GM18519 (cell line): Measurements from ENCODE around the gene ZG16.
"Not testable (repeated sequence)": the region's sequence is repeated elsewhere in the genome, so short reads cannot be mapped to it uniquely, and the experiment has no call there.

Source experiments
- ATAC-seq: cut with Tn5 transposase; IDR thresholded peaks from one replicate; pipeline ENCODE4 v1.9.1; 2021; ENCODE audit warnings: mild to moderate bottlenecking, moderate library complexity; ENCODE audit not compliant: unreplicated experiment, low FRiP score

ZG16 gene, protein sequence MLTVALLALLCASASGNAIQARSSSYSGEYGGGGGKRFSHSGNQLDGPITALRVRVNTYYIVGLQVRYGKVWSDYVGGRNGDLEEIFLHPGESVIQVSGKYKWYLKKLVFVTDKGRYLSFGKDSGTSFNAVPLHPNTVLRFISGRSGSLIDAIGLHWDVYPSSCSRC

DNA sequence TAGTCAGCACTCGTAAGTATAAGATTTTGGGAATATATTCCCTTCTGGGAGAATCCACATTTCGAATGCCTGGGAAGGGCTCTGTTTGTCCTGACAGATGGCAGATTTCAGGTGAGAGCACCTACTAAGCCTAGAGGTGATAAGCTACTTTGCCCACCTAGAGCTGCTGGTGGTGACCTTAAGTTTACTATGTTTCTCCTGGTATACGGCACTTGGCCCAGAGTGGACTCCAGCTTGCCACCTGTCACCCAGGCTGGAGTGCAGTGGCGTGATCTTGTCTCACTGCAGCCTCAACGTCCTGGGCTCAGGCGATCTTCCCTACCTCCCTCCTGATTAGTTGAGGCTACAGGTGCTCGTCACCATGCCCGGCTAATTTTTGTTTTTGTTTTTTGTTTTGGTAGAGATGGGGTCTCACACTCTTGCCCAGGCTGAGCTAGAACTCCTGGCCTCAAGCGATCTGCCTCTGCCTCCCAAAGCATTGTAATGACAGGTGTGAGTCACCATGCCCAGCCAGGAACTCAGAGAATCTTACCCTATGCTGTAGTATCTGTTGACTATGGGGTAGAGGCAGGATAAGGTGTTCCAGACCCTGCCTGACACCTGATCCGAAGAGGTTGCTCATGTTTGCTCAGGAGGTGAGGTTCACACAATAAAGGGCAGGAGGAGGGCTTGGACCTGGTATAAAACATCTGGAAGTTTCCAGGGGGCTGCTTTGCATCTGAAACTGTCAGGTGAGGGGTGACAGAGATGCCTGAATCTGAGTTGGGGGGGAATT, at the start of gene ZG16:
TSS of gene ZG16 (plus strand) at position 681 of the 775 bp plus-strand sequence. CDS start 1,011 bp downstream, outside the sequence.
- no peak for ATAC-seq

- no peak for ATAC-seq
These were observed 48.9 kb upstream of the ZG16 start for GRCh38 chr16:29729116-29729521.

DNA sequence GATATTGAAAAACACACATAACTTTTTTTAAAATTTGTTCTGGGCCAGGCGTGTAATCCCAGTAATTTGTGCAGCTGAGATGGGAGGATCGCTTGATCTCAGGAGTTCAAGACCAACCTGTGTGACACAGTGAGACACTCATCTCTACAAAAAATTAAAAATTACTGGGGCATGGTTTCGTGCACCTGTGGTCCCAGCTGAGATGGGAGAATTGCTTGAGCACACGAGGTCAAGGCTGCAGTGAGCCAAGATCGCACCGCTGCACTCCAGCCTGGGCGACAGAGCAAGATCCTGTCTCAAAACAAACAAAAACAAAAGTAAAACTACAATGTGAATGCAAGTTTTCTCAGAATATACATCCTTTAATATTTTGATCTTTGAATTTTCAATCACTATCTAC, 47.4 kb upstream of the ZG16 start:
- no peak for ATAC-seq

DNA sequence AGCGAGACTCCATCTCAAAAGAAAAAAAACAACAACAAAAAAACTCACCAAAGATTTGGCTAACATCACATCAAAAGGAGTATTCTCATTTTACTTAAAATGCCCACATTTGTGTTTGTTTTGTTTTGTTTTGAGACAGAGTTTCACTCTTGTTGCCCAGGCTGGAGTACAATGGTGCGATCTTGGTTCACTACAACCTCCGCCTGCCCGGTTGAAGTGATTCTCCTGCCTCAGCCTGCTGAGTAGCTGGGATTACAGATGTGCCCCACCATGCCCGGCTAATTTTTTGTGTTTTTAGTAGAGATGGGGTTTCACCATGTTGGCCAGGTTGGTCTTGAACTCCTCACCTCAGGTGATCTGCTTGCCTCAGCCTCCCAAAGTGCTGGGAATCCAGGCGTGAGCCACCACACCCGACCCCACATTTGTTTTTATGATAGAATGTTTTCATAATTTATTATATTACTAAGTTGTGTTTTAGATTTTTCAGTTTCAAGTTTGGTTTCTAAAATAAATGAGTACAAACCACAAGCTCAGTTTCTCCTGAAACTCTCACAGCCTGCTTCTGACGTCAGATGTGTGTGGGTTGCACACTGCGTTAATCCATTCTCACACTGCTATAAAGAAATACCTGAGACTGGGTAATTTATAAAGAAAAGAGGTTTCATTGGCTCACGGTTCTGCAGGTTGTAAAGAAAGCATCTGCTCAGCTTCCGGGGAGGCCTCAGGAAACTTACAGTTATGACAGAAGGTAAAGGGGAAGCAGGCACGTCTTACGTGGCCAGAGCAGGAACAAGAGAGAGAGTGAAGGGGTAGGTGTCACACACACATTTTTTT, 46.1 kb upstream of the ZG16 start:
- ATAC-seq, result not testable (repeated sequence)

DNA sequence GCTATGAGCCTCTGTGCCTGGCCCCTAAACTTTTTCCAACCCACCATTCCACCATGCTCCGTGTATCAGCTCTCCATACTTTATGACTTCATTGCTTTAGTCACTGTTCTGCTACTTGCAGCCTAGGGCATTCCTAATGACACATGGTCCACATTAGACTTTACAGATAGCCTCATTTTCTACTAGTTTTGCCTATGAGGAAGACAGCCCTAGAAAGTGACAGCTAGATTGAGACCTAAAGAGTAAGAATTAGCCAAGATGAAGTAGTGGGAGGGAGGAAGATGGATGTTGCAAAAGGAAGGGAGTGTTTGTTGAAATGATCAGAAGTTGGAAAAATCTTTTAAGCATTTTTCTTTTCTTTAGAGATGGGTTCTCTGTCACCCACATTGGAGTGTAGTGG, 43.3 kb upstream of the ZG16 start:
- no peak for ATAC-seq

- no peak for ATAC-seq
These were observed 41.9 kb upstream of the ZG16 start for GRCh38 chr16:29736112-29736511.

GRCh38 chr16:29736764-29737163, 41.3 kb upstream of the ZG16 start:
- ATAC-seq, result no peak

GRCh38 chr16:29737713-29738112, 40.3 kb upstream of the ZG16 start:
- ATAC-seq, result no peak

DNA sequence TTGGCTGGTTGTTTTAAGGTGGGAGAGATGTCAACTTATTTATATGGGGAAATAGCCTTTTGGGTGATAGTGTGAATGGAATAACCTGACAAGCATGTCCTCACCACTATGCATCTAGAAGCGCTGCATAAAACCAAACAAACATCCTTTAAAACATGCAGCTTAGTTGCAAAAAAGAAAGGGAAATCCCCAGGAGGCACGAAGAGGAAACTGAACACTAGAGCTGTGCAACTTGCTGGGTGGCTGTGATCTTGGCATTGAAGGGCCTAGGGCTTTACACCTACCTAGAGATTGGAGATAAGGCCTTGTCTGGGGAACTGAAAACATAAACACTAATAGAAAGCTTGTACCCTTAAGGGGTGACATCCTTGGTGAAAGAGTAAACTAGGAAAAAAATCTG, 39.5 kb upstream of the ZG16 start:
- no peak for ATAC-seq

DNA sequence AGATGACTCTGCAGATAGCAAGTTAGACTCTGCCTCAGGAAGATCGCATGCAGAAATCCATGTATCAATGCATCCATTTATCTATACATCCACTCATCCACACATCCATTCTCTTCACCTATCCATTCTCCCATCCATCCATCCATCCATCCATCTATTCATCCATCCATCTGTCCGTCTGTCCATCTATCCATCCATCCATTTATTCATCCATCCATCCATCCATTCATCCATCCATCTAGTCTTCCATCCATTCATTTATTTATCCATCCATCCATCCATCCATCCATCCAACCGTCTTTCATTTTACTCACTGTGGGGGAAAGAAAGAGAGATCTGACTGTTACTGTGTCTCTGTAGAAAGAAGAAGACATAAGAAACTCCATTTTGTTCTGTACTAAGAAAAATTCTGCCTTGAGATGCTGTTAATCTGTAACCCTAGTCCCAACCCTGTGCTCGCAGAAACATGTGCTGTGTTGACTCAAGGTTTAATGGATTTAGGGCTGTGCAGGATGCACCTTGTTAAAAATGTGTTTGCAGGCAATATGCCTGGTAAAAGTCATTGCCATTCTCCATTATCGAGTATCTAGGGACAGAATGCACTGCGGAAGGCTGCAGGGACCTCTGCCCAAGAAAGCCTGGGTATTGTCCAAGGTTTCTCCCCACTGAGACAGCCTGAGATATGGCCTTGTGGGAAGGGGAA, 38.0 kb upstream of the ZG16 start:
- not testable (repeated sequence) for ATAC-seq

- ATAC-seq, result not testable (repeated sequence)
These were observed 37.4 kb upstream of the ZG16 start for GRCh38 chr16:29740630-29741015.

- no peak for ATAC-seq
These were observed 35.3 kb upstream of the ZG16 start for GRCh38 chr16:29742683-29743275.

GRCh38 chr16:29743475-29743826, 34.6 kb upstream of the ZG16 start:
- no peak for ATAC-seq

GRCh38 chr16:29743827-29744531, 34.1 kb upstream of the ZG16 start:
- ATAC-seq, result no peak

DNA sequence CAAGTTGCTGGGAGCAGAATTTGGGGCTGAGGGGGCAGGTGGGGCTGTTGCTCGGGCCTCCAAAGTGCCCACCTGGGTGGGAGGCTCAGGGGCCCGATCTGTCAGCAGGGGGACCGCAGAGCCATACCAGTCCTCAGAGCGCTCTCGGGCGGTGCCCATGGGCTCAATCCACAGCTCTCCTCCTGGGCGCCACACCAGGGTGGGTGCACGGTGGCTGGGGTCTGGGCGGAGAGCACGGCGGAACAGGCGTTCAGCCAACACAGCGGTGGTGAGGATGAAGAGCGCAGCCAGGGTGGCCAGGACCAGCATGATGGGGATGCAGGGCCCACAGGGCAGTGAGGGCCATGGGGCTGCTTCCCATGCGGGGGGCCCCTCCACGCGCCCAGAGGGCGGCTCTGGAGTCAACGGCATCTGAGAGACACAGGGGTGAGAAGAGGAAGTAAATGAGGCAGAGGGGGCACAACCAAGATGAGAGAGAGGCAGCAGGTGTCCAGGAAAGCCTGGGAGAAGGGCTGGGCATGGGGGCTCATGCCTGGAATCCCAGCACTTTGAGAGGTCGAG, 33.4 kb upstream of the ZG16 start:
- no peak for ATAC-seq

DNA sequence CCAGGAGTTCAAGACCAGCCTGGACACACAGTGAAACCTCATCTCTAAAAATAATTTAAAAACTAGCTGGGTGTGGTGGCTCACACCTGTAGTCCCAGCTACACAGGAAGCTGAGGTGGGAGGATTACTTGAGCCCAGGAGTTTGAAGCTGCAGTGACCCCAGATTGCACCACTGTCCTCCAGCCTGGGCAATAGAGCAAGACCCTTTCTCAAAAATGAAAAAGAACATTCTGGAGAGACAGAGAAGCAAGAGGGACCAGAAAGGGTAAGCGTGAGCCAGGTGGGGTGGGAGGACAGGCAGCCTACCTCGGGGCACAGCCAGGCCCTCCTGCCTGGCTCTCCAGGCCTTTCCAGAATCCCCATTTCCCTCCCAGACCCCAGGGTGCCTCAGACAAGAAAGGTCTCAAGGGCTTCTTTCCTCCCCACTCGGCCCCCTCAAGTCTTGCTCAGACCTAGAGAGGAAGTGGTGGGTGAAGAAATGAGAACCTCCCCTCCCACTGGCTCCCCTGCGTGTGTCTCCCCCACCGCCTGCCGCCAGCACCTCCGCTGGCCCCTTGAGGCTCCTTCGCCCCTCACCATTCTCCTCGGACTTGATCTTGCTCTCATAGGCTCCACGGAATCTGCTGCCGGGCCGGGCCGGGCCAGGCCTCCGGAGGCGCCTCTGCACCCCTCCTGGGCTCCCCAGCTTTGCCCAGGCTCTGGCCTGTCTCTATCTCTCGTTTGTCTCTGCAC, 32.8 kb upstream of the ZG16 start:
- ATAC-seq, result no peak

- peak; percentile 48 for ATAC-seq
These were observed 32.2 kb upstream of the ZG16 start, which contains the start of gene C16orf54 for GRCh38 chr16:29745853-29746345. Gene C16orf54, minus strand, starts transcription at chr16:29745990. Its CDS starts 1,039 bp downstream, at chr16:29744951.

DNA sequence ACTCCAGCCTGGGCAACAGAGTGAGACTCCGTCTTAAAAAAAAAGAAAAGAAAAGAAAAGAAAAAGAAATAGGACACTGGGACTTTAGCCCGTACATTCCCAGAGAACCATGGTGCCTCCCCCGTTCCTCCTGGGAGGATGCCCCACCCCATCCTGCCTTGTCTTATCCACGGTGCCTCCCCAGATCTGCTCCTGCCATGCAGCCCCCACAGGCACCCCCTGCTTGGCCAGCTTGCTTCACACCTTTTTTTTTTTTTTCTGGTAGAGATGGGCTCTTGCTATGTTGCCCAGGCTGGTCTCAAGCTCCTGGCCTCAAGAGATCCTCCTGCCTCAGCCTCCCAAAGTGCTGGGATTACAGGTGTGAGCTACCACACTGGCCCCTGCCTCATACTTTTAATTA, 31.5 kb upstream of the ZG16 start:
- not testable (repeated sequence) for ATAC-seq
